NCI-H460 (cell line): ENCODE data around the gene RNASE8. TPM values are rescaled to one million over a fixed set of nuclear protein-coding genes. Genes with fewer than 3 reads are reported as not detected.

Source experiments
- DNase-seq: peaks from one replicate; pipeline ENCODE4 v3.0.0-alpha.2; 2016; ENCODE audit warnings: low read depth; ENCODE audit errors: extremely low read depth
- total RNA-seq: library from RNA; depleted of rRNA; stranded (reverse); fragments of >200 nt; shearing (Covaris generic); gene quantifications from 2 replicates; pipeline ENCODE4 v1.2.3, GENCODE V29; 2014

RNASE8 gene
- total RNA-seq, 1 experiment from 2014 or later, result not detected

DNA sequence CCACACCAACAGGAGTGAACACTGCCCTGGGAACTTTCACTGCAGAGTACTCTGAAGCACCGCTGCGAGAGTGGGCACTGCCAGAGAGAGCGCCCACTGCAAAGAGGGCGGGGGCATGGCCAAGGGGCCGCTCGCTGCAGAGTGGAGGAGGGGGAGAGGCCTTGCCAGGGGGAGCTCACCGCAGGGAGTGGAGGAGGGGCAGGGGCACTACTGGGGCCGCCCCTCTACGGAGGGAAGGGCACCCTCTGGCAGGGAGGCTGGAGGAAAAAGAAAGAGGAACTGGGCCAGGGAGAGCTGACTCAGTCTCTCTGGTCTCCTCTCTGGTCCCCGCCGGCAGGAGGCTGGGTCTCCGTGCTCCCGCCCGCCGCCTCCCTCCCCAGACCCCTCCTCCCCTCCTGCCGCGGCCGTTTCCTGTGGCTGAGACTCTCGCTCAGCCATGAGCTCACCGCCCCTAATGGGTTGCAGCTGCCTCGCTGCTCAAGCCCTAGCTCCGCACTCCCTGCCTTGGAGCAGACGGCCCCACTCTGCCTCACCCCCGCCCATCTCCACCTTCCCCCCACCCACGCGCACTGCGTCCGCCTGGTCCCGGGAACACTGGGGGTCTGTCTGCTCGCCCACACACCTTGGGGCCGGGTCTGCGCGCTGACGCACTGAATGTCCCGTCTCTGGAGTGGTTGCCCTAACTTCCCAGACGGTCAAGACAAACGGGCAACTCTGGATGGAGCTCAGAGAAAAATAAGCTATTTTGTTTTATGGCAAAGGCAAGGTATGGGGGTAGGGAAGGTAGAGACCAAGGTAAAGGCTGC, 13.8 kb downstream of the RNASE8 start:
- no peak for DNase-seq

DNA sequence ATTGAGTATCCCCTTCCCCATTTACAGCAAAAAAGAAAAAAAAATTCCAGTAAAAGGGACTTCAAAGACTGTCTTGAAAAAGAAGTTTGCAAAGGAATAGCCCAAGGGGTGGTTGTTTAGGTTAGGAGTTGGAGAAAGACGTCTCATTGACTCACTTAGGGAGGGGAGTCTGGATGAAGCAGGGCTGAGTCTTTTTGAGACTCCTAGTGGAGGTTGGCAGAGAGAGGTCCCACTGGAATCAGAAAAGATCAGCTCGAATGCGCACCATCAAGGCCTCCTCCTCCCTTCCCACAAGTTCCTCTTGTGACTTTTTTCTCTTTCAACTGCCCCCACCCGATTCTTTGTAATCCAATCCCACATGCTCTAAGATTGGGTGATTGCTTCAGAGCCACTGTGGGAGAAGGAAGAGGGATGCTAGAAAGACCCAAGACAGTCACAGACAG, 14.4 kb downstream of the RNASE8 start:
- no peak for DNase-seq

DNA sequence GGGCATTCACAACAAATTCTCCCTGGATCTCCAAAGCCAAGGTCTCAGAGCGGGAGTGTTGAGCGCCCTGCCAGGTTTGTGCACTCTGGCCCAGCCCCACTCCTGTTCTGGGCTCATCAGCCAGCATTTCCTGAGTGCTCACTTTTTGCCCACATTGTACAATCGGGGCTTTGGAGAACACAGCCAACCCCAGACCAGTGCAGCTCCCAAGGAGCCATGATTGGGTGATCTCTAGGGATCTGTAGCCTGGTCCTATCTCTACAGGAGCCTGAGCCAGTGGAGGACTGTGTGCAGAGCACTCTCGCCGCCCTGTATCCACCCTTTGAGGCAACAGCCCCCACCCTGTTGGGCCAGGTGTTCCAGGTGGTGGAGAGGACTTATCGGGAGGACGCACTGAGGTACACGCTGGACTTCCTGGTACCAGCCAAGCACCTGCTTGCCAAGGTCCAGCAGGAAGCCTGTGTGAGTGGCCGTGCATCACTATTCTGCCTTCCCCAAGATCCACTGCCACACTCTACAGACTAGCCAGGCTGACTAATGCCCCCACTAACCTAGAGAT, 15.2 kb downstream of the RNASE8 start:
- DNase-seq, result no peak

DNA sequence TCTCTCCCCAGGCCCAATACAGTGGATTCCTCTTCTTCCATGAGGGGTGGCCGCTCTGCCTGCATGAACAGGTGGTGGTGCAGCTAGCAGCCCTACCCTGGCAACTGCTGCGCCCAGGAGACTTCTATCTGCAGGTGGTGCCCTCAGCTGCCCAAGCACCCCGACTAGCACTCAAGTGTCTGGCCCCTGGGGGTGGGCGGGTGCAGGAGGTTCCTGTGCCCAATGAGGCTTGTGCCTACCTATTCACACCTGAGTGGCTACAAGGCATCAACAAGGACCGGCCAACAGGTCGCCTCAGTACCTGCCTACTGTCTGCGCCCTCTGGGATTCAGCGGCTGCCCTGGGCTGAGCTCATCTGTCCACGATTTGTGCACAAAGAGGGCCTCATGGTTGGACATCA, 16.3 kb downstream of the RNASE8 start:
- no peak for DNase-seq

DNA sequence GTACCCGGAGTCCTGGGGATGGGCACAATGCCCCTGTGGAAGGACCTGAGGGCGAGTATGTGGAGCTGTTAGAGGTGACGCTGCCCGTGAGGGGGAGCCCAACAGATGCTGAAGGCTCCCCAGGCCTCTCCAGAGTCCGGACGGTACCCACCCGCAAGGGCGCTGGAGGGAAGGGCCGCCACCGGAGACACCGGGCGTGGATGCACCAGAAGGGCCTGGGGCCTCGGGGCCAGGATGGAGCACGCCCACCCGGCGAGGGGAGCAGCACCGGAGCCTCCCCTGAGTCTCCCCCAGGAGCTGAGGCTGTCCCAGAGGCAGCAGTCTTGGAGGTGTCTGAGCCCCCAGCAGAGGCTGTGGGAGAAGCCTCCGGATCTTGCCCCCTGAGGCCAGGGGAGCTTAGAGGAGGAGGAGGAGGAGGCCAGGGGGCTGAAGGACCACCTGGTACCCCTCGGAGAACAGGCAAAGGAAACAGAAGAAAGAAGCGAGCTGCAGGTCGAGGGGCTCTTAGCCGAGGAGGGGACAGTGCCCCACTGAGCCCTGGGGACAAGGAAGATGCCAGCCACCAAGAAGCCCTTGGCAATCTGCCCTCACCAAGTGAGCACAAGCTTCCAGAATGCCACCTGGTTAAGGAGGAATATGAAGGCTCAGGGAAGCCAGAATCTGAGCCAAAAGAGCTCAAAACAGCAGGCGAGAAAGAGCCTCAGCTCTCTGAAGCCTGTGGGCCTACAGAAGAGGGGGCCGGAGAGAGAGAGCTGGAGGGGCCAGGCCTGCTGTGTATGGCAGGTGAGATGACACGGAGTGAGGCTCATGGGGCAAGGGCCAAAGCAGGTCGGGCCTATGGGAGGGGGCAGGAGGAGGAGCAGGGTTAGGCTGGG, 17.0 kb downstream of the RNASE8 start:
- no peak for DNase-seq

DNA sequence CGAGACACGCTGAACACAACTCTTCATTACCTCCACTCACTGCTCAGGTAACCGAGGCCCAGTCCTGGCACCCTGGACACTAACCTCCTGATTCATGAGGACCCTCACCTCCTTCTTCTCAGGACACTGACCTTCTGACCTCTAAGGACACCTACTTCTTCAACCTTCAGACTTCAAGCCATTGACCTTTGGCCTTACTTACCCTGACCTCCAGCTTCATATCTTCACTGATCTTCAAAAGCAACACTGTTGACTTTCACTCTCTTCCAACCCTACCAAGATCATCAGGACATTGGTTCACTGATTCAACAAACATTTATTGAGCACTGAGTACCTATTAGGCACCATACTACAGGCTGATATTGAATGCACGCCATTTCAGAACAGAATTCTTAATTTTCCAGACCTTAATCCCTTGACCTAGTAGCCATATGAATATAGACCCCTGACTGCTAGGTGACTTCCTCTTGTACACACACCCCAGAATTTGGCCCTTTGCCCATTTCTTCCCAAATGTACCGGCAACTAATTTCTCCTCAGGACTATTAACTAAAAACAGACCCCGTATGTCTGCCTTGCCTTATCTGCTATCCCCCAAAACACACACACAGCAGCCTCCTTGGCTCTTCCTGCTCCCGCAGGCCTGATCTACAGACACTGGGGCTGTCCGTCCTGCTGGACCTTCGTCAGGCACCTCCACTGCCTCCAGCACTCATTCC, 18.3 kb downstream of the RNASE8 start:
- DNase-seq, result no peak

DNA sequence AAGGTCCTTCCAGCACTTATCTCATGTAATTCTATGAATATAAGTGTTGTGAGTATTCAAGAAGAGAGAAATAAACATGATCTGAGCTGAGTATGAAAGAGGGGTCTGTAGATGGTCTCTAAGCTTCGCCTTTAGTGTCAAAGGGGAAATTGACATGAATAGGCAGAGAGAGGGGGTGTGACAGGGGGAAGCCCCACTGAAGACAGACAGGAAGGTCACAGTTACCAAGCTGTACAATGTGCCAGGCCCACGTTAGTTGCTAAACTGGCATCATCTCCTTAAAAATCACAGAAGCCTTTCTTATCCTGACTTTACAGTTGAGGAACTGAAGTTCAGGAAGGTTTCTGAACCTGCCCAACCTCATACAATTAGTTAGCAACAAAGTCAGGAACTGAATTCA, 20.1 kb downstream of the RNASE8 start:
- DNase-seq, result no peak

DNA sequence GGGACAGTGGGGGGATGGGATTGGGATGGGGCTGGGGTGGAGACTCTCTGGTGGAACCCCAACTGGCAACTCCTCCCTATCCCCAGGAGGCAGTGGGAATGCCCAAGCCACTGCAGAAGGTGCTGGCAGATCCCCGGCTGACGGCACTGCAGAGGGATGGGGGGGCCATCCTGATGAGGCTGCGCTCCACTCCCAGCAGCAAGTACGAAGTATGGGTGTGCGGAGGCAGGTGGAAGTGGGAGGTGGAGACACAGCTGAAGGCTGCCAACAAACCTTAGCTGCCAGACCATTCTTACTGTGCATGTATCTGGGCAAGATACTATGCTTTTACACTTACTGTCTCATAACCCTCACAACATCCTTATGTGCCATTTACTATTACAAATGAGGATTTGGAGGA, 20.7 kb downstream of the RNASE8 start:
- no peak for DNase-seq

DNA sequence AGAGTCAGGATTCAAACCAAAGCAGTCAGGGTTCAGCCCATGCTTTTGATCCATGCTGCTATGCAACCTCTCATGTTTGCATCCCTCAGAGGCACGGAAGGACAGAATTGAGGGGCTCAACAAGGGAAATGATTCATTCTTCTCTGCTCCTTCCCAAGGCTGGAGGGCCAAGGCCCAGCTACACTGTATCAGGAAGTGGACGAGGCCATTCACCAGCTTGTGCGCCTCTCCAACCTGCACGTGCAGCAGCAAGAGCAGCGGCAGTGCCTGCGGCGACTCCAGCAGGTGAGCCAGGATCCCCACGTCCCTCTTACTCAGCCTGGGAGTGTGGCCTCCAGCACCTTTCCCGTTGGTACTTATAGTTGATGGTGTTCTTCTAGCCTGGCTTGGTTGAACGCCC, 21.1 kb downstream of the RNASE8 start:
- DNase-seq, result no peak

DNA sequence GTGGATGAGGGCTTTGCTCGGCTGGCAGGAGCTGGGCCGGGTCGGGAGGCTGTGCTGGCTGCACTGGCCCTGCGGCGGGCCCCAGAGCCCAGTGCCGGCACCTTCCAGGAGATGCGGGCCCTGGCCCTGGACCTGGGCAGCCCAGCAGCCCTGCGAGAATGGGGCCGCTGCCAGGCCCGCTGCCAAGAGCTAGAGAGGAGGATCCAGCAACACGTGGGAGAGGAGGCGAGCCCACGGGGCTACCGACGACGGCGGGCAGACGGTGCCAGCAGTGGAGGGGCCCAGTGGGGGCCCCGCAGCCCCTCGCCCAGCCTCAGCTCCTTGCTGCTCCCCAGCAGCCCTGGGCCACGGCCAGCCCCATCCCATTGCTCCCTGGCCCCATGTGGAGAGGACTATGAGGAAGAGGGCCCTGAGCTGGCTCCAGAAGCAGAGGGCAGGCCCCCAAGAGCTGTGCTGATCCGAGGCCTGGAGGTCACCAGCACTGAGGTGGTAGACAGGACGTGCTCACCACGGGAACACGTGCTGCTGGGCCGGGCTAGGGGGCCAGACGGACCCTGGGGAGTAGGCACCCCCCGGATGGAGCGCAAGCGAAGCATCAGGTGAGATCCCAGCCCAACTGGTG, 24.0 kb downstream of the RNASE8 start:
- DNase-seq, result no peak

DNA sequence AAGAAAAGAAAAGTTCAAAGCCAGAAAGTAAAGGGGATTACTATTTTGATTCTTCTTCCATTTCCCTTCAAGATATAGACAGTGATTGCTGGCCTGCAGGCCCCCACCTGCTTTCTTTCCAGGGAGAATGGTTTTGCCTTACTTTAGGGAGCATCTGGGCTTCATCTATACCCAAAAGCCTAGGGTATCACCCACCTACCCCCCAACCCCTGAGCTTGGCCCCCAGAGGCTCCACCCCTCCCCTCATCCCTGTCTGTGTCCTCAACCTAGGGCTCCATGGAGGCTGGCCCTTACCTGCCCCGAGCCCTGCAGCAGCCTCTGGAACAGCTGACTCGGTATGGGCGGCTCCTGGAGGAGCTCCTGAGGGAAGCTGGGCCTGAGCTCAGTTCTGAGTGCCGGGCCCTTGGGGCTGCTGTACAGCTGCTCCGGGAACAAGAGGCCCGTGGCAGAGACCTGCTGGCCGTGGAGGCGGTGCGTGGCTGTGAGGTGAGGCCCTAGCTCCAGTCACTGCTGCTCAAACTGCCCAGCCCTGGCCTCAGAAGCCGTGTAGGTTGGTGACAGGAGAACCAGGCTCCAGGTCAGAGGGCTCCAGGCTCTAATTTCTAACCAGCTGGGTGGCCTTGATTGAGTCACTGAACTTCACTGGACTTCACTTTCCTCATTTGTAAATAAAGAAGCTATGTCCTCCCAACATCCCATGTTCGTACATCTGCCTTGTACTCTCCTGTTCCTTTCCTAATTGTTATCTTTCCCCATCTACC, 26.1 kb downstream of the RNASE8 start:
- DNase-seq, result no peak

DNA sequence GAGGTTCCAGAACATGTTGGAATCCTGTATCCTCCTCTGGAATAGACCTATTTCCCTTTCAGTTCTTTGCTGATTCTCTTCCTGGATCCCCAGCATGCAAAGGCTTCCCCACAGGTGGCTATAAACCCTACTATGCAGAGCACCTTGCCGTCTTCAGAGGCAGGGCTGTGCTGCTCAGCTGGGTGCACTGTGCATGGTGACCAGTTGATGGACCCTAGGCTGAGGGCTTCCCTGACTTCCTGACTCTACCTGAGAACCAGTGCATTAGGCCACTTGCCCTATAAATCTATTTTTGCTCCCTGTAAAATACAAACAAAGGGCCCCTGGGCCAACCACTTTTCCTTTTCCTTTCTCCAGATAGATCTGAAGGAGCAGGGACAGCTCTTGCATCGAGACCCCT, 26.8 kb downstream of the RNASE8 start:
- DNase-seq, result no peak

DNA sequence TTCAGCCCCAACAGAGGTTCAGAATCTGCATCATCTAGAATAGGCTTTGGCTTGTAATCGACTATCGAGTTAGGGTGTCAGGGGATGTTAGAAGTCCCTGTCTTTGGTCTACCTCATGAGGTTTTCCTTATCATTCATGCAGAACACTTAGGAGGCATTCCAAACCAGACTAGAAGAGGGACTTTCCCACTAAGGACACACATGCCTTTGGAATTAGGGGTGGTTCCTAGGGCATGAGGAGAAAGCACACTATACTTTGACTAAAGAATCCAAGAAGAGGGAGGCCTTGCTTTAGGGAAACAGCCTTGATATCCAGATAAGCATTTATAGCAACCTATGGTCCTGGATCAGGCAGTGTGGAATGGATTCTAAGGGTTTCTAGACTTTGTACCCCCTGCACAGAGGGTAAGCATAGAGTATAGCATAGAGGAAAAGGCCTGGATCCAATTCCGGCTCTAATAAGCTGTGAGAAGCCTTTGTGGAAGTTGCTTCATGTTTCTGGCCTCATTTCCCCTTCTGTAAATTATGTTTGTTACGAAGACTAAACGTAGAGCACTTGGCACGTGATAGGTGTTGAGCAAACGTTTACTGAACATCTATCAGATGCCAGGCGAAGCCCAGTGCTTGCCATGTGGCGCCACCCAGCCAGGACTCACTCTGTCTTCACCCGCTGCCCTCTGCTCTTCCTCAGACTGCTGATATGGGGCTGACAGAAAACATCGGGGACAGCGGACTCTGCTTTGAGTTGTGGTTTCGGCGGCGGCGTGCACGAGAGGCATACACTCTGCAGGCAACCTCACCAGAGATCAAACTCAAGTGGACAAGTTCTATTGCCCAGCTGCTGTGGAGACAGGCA, 27.6 kb downstream of the RNASE8 start:
- no peak for DNase-seq

DNA sequence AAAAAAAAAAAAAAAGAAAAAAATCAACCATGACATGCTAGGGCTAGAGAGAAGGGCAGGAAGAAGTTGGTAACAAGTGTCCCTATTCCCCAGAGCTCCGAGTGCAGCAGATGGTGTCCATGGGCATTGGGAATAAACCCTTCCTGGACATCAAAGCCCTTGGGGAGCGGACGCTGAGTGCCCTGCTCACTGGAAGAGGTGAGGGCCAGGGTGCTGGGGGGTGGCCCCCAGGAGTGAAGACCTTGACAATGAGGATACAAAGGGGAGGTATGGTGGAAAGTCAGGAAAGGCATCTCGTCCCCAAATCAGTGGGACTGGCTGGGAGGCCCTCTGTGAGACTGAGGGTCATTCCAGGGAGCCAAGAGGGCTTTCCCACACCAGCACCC, 29.3 kb downstream of the RNASE8 start:
- no peak for DNase-seq

DNA sequence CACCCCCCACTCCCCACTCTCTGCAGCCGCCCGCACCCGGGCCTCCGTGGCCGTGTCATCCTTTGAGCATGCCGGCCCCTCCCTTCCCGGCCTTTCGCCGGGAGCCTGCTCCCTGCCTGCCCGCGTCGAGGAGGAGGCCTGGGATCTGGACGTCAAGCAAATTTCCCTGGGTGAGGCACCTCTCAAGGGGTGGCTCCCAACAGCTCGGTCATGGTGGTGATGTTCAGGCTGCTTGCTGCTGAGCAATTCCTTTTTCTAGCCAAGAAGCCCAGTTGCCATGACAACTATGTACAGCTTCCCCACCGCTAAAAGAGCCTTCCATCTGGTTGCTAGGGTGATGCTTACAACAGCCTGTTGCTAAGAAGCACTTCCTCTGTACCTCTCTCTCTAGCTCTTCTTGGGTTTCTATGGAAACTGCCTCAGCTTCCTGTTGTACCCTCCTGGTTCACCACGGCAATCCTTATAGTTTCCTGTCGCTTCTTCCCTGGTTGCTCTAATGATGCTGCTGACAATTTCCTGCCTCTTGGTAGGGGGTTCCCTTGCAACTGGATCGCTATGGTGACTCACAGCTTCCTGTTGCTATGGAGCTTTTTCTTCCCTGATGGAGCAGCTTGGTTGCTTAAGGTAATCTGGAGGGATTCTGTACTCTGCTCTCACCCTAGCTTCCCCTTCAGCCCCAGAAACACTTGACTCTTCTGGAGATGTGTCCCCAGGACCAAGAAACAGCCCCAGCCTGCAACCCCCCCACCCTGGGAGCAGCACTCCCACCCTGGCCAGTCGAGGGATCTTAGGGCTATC, 29.9 kb downstream of the RNASE8 start:
- no peak for DNase-seq

DNA sequence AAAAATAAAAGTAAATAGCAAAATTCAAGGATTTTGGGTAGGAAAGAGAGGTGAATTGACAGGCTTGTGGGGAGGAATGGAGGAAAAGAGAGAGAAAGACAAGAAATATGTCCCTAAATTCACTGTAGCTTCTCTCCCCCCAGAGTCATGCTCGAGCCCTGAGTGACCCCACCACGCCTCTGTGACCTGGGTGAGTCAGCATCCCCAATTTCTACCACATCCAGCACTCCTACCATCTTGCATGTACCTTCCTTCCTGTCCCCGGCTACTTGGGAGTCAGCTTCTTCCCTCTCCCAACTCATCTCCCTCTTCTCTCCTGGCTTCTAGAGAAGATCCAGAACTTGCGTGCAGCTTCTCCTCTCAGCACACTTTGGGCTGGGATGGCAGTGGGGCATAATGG, 31.1 kb downstream of the RNASE8 start:
- no peak for DNase-seq

DNA sequence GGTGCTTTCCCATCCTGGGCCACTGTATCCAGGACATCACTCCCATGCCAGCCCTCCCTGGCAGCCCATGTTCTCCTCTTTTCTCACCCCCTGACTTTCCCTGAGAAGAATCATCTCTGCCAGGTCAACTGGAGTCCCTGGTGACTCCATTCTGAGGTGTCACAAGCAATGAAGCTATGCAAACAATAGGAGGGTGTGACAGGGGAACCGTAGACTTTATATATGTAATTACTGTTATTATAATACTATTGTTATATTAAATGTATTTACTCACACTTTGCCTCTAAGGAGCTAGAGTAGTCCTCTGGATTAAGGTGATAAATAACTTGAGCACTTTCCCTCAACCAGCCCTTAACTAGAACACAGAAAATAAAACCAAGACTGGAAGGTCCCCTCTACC, 31.6 kb downstream of the RNASE8 start:
- DNase-seq, result no peak

DNA sequence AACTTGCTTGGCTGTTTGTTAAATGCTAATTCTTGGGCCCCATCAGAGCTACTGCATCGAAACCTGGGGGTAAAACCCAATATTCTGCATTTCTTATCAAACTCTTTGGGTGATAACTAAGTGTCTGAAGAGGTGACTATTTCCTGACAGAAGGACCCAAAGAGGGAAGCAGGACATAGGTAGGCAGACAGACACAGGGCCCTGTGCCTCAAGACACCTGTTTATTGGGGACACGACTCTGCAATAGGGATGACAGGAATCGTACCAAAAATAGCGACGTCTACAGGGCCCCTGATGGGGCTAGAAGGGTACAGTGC, 32.2 kb downstream of the RNASE8 start:
- no peak for DNase-seq
